ENCODE results near the gene FYB1.
A peak's percentile ranks its signal among the peaks of the same experiment; 100 is the strongest.
"Not testable (repeated sequence)": the region's sequence is repeated elsewhere in the genome, so short reads cannot be mapped to it uniquely, and the experiment has no call there.

The FYB1 gene

DNA sequence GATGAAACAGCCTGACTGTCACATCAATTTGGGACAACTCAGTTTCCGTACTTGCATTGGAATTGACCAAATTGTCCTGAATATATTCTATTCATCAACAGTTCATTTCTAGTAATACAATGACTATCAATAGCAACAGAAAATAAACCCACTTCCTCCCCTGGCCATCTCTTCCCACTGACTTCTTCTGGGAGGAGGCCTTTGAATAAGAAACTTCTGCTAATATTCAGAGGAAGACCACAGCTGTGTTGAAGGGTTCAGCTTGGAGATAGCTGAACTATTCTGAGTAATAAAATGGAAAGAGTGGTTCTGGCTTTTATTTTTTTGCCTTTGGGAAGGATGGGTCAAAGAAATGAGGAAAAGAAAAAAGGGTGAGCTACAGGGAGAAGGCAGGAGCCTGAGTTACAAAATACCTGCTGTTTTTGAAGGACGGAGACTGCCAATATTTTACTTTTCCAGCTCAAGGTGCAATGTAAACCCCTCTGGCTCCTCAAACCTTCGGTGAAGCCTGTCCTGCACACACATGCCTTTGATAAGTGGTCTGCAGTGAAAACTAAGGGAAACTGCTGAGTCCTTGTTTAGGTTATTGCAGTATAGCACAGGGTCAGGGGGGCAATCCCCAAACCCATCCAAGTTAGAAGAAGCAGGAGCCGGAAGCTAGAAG lies 29.9 kb downstream of the FYB1 start:
- no peak for DNase-seq
- no peaks in the 10 kb centered on the region for H3K27me3 ChIP-seq (replicated peaks; ENCODE audit: control insufficient read depth, insufficient read depth, low read length, poor library complexity, severe bottlenecking)
- H3K36me3 ChIP-seq (ENCODE audit: control insufficient read depth, insufficient read depth, low read length) = no peaks in the 10 kb centered on the region
- peak overlapping the region; percentile 90 for H3K27ac ChIP-seq (ENCODE audit: insufficient read depth, low read length, poor library complexity, severe bottlenecking)
- no peaks in the 10 kb centered on the region for H3K9me3 ChIP-seq (ENCODE audit: control insufficient read depth, low read length)
- H3K4me3 ChIP-seq (ENCODE audit: insufficient read depth, low read depth, low read length, poor library complexity, severe bottlenecking) = peak overlapping the region; percentile 6
- peaks cover 68% of the 10 kb centered on the region for H3K4me1 ChIP-seq (ENCODE audit: control insufficient read depth, insufficient read depth, low read length, poor library complexity, severe bottlenecking)

DNA sequence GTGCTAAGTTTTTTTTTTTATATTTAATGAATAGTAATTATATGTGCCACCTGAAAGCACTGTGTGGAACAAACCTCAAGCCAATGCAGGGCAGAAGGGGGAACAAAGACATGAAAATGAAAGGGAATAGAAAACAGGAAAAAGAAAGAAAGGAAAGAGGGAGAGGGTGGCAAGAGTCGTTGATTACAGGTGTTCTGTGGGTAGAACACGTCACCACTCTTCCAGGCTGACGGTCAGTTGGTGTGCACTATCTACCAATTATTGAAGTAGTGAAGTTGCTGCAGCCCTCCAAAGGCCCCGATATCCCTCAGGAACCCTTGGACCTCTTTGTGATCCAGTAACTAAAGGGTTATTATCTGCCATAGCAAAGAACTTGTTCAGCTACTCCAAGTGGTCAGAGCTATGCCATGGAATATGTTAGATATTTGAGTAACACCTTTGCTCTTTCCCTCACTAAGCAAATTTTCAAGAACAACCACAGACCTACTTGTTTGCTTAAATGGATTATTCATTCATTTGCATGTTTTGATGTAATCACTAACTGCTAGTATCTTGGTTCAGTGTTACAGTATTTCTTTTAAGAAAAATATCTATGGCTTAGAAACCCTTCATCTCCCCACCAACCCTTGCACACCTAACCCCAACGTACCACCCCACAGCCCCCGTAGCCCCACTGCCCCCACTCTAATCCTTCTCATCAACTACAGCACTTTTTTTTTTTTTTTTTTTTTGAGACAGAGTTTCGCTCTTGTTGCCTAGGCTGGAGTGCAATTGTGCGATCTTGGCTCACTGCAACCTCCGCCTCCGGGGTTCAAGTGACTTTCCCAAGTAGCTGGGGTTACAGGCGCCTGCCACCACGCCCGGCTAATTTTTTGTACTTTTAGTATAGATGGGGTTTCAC lies 31.3 kb downstream of the FYB1 start:
- H3K4me1 ChIP-seq (ENCODE audit: control insufficient read depth, insufficient read depth, low read length, poor library complexity, severe bottlenecking) = peaks cover 65% of the 10 kb centered on the region
- peak overlapping the region; percentile 90 for H3K27ac ChIP-seq (ENCODE audit: insufficient read depth, low read length, poor library complexity, severe bottlenecking)

DNA sequence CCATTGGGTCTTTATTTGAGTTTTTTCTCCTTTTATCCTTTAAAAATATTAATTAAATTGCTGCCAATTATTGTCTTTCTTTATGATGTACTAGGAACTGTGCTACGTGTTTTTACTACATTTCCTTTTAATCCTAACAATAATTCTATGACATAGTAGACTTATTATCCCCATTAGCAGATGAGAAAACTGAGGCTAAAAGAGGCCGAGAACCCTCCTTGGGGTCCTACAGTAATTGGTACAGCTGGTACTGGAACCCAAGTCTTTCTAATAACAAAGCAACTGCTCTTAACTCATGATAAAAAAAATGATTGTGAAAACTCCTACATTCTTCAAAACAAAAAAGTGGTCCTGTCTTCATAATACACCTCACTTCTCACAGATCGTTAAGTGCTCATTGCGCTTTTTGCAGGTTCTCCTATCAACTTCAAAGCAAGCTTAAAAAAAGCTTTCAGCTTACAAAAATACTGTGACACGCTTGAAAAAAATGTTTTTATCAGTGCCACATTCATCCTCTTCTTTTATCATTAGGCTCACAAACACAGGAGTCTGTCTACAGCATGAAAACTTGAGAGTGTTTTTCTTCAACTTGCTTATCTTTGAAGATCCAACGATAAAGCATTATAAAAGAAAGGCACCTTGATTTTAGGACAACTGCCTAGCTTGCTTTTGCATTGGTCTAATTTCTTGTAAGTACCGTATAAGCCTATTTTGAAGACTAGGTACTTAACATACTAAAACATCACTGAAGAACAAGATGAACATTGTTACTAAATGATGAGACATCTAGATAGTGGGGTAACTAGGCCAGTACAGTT lies 32.4 kb downstream of the FYB1 start:
- H3K36me3 ChIP-seq (ENCODE audit: control insufficient read depth, insufficient read depth, low read length) = no peaks in the 10 kb centered on the region
- no peaks in the 10 kb centered on the region for H3K27me3 ChIP-seq (replicated peaks; ENCODE audit: control insufficient read depth, insufficient read depth, low read length, poor library complexity, severe bottlenecking)
- peaks cover 68% of the 10 kb centered on the region for H3K4me1 ChIP-seq (ENCODE audit: control insufficient read depth, insufficient read depth, low read length, poor library complexity, severe bottlenecking)
- peak overlapping the region; percentile 3 for H3K4me3 ChIP-seq (ENCODE audit: insufficient read depth, low read depth, low read length, poor library complexity, severe bottlenecking)
- no peak for DNase-seq
- peak overlapping the region; percentile 90 for H3K27ac ChIP-seq (ENCODE audit: insufficient read depth, low read length, poor library complexity, severe bottlenecking)
- no peaks in the 10 kb centered on the region for H3K9me3 ChIP-seq (ENCODE audit: control insufficient read depth, low read length)

More for the DNA sequence above, 31.3 kb downstream of the FYB1 start:
- Histone ChIP-seq H3K9me3 (ENCODE audit: control insufficient read depth, low read length) (no peaks in the 10 kb centered on the region), H3K27me3 (replicated peaks; ENCODE audit: control insufficient read depth, insufficient read depth, low read length, poor library complexity, severe bottlenecking) (no peaks in the 10 kb centered on the region), H3K36me3 (ENCODE audit: control insufficient read depth, insufficient read depth, low read length) (no peaks in the 10 kb centered on the region), H3K4me3 (ENCODE audit: insufficient read depth, low read depth, low read length, poor library complexity, severe bottlenecking) (peak overlapping the region; percentile 5)
- DNase-seq = no peak

DNA sequence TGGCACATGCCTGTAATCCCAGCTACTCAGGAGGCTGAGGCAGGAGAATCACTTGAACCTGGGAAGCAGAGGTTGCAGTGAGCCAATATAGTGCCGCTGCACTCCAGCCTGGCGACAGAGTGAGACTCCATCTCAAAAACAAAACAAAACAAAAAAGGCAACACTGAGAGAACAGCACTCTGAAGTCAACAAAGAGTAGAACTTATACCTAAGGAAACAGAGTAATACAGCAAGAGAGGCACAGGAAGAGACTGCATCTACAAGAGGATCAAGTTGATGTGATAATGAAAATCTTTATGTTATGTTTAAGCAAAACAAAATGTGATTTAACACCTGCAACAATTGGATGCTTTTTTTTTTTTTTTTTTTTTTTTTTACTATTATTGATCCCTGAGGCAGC lies 33.1 kb downstream of the FYB1 start:
- DNase-seq = no peak
- Histone ChIP-seq H3K4me3 (ENCODE audit: insufficient read depth, low read depth, low read length, poor library complexity, severe bottlenecking) (peak overlapping the region; percentile 31), H3K27ac (ENCODE audit: insufficient read depth, low read length, poor library complexity, severe bottlenecking) (peak overlapping the region; percentile 90), H3K27me3 (replicated peaks; ENCODE audit: control insufficient read depth, insufficient read depth, low read length, poor library complexity, severe bottlenecking) (no peaks in the 10 kb centered on the region), H3K9me3 (ENCODE audit: control insufficient read depth, low read length) (no peaks in the 10 kb centered on the region), H3K4me1 (ENCODE audit: control insufficient read depth, insufficient read depth, low read length, poor library complexity, severe bottlenecking) (peaks cover 69% of the 10 kb centered on the region), H3K36me3 (ENCODE audit: control insufficient read depth, insufficient read depth, low read length) (no peaks in the 10 kb centered on the region)

DNA sequence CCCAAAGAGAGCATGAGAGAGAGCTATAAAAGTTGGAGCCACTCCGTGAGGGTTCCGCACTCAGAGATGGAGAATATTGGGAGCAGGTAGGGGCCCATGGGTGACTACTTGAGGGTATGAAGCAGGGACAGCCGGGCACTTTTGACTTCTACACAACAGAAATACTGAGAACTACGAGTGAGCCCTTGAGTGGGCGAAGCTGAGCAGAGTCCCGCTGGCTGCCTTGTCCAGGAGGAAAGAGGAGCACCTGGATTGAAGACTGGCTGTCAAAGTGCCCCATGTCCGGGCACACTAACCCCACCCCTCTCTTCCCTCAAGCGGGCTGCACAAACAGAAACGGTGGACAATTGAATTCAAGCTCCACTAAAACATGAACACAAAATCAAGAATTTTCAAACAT lies 33.6 kb downstream of the FYB1 start:
- no peaks in the 10 kb centered on the region for H3K36me3 ChIP-seq (ENCODE audit: control insufficient read depth, insufficient read depth, low read length)
- no peak for DNase-seq
- H3K4me1 ChIP-seq (ENCODE audit: control insufficient read depth, insufficient read depth, low read length, poor library complexity, severe bottlenecking) = peaks cover 70% of the 10 kb centered on the region
- H3K27ac ChIP-seq (ENCODE audit: insufficient read depth, low read length, poor library complexity, severe bottlenecking) = peak overlapping the region; percentile 90
- H3K4me3 ChIP-seq (ENCODE audit: insufficient read depth, low read depth, low read length, poor library complexity, severe bottlenecking) = peak overlapping the region; percentile 31
- no peaks in the 10 kb centered on the region for H3K9me3 ChIP-seq (ENCODE audit: control insufficient read depth, low read length)
- H3K27me3 ChIP-seq (replicated peaks; ENCODE audit: control insufficient read depth, insufficient read depth, low read length, poor library complexity, severe bottlenecking) = no peaks in the 10 kb centered on the region

DNA sequence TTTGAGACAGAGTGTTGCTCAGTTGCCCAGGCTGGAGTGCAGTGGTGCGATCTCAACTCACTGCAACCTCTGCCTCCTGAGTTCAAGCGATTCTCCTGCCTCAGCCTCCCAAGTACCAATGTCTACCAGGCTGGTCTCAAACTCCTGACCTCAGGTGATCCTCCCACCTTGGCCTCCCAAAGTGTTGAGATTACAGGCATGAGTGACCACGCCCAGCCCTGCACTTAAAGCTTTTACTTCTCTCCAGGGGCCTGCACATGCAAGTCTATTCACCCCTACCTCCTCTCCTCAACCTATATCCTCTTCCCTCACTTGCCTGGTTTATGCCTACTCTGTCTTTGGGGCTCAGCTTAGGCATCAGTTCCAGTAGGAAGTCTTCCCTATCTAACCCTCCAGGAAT lies 39.8 kb downstream of the FYB1 start:
- not testable (repeated sequence) for H3K4me3 ChIP-seq (ENCODE audit: insufficient read depth, low read depth, low read length, poor library complexity, severe bottlenecking); H3K9me3 ChIP-seq (ENCODE audit: control insufficient read depth, low read length); H3K27me3 ChIP-seq (replicated peaks; ENCODE audit: control insufficient read depth, insufficient read depth, low read length, poor library complexity, severe bottlenecking); DNase-seq; H3K36me3 ChIP-seq (ENCODE audit: control insufficient read depth, insufficient read depth, low read length)
- Histone ChIP-seq H3K27ac (ENCODE audit: insufficient read depth, low read length, poor library complexity, severe bottlenecking) (peak overlapping the region; percentile 78), H3K4me1 (ENCODE audit: control insufficient read depth, insufficient read depth, low read length, poor library complexity, severe bottlenecking) (peaks cover 68% of the 10 kb centered on the region)

DNA sequence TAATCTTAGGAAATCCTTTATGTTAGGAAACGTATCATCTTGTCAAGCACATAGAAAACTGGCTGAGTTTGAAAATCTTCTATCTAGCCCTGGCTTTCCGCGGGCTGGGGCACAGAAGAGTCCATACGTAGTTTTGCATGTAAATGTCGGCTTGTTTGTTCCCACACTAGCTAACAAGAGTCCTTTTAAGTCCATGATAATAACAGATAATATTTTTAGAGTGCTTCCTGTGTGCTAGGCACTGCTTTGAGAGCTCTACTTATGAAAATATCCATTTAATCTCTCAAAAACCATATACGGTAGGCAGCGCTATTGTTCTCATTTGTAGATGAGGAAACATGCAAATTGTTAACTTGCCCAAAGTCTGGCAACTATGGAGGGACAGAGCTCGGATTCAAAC lies 40.5 kb downstream of the FYB1 start:
- H3K9me3 ChIP-seq (ENCODE audit: control insufficient read depth, low read length) = no peaks in the 10 kb centered on the region
- DNase-seq = no peak
- H3K27me3 ChIP-seq (replicated peaks; ENCODE audit: control insufficient read depth, insufficient read depth, low read length, poor library complexity, severe bottlenecking) = no peaks in the 10 kb centered on the region
- no peak overlapping the region for H3K4me3 ChIP-seq (ENCODE audit: insufficient read depth, low read depth, low read length, poor library complexity, severe bottlenecking)
- peaks cover 75% of the 10 kb centered on the region for H3K4me1 ChIP-seq (ENCODE audit: control insufficient read depth, insufficient read depth, low read length, poor library complexity, severe bottlenecking)
- H3K27ac ChIP-seq (ENCODE audit: insufficient read depth, low read length, poor library complexity, severe bottlenecking) = peak overlapping the region; percentile 78
- H3K36me3 ChIP-seq (ENCODE audit: control insufficient read depth, insufficient read depth, low read length) = no peaks in the 10 kb centered on the region

DNA sequence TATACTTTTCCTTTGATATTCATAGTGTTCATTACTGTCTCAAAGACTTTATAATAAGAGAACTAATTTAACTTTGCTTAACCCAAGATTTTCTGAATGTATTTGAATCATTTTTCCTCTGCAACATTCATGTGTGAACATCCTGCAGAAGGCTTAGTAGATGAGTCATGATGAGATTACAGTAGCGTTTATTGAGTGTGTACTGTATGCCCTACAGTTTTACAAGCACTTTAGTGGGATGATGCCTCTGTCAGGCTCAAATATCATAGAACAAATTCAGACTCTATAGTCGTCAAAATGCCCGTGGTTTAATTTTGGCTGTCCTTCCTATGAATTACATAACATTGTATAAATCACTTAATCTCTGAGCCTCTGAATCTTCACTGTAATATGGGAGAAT lies 41.2 kb downstream of the FYB1 start:
- H3K9me3 ChIP-seq (ENCODE audit: control insufficient read depth, low read length) = no peaks in the 10 kb centered on the region
- H3K4me3 ChIP-seq (ENCODE audit: insufficient read depth, low read depth, low read length, poor library complexity, severe bottlenecking) = peak overlapping the region; percentile 8
- H3K27me3 ChIP-seq (replicated peaks; ENCODE audit: control insufficient read depth, insufficient read depth, low read length, poor library complexity, severe bottlenecking) = no peaks in the 10 kb centered on the region
- no peaks in the 10 kb centered on the region for H3K36me3 ChIP-seq (ENCODE audit: control insufficient read depth, insufficient read depth, low read length)
- peaks cover 73% of the 10 kb centered on the region for H3K4me1 ChIP-seq (ENCODE audit: control insufficient read depth, insufficient read depth, low read length, poor library complexity, severe bottlenecking)
- H3K27ac ChIP-seq (ENCODE audit: insufficient read depth, low read length, poor library complexity, severe bottlenecking) = peak overlapping the region; percentile 78
- no peak for DNase-seq

DNA sequence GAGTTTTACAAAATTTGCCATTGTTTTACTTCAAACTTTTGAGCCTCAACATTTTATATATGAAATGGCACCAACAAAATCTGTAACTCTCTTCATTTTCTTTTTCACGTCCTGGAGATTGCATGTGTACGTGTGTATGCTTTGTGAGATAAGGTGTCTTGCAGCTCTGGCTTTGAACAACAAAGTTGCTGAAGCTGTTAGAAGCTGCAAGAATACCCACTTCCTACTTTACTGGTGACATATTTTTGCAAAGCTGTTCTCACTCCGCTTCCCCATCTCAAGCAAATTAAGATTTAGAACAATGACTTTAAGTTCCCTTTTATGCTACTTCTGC lies 41.8 kb downstream of the FYB1 start:
- peak overlapping the region; percentile 78 for H3K27ac ChIP-seq (ENCODE audit: insufficient read depth, low read length, poor library complexity, severe bottlenecking)
- no peaks in the 10 kb centered on the region for H3K27me3 ChIP-seq (replicated peaks; ENCODE audit: control insufficient read depth, insufficient read depth, low read length, poor library complexity, severe bottlenecking)
- peak overlapping the region; percentile 8 for H3K4me3 ChIP-seq (ENCODE audit: insufficient read depth, low read depth, low read length, poor library complexity, severe bottlenecking)
- H3K36me3 ChIP-seq (ENCODE audit: control insufficient read depth, insufficient read depth, low read length) = peaks cover 3% of the 10 kb centered on the region
- no peaks in the 10 kb centered on the region for H3K9me3 ChIP-seq (ENCODE audit: control insufficient read depth, low read length)
- H3K4me1 ChIP-seq (ENCODE audit: control insufficient read depth, insufficient read depth, low read length, poor library complexity, severe bottlenecking) = peaks cover 70% of the 10 kb centered on the region
- DNase-seq = no peak

Data from effector memory CD4-positive, alpha-beta T cell (primary cell).